C4-2B (cell line): ENCODE measurements around the gene DDX42.

Experiments
- ZFX ChIP-seq: fragments of 450-650 bp; IDR thresholded peaks from 2 replicates; pipeline ENCODE4 v1.6.1; 2017
- TF ChIP-seq, protein P1 (sequence below): fragments of 450-650 bp; conservative IDR thresholded peaks from 2 replicates; pipeline ENCODE4 v1.5.1; 2017; ENCODE audit warnings: mild to moderate bottlenecking

DNA sequence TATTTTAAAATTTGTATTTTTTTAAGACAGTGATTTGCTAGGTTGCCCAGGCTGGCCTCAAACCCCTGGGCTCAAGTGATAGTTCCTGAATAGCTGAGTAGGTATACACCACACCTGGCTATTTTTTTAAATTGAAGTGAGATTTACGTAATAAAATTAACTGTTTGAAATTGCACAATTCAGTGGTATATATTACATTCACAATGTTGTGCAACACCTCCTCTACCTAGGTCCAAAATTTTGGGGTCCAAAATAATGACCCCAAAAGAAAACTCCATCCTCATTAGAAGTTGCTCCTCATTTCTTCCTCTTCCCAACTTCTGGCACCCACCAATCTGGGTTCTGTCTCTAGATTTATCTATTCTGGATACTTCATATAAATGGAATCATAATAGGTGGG is 71.5 kb downstream of the DDX42 start:
- TF ChIP-seq, protein P1, sequence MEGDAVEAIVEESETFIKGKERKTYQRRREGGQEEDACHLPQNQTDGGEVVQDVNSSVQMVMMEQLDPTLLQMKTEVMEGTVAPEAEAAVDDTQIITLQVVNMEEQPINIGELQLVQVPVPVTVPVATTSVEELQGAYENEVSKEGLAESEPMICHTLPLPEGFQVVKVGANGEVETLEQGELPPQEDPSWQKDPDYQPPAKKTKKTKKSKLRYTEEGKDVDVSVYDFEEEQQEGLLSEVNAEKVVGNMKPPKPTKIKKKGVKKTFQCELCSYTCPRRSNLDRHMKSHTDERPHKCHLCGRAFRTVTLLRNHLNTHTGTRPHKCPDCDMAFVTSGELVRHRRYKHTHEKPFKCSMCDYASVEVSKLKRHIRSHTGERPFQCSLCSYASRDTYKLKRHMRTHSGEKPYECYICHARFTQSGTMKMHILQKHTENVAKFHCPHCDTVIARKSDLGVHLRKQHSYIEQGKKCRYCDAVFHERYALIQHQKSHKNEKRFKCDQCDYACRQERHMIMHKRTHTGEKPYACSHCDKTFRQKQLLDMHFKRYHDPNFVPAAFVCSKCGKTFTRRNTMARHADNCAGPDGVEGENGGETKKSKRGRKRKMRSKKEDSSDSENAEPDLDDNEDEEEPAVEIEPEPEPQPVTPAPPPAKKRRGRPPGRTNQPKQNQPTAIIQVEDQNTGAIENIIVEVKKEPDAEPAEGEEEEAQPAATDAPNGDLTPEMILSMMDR = no peak
- no peak for TF ChIP-seq ZFX
